NCI-H460 (cell line): ENCODE results near the gene PHACTR3. TPM values are rescaled to one million over a fixed set of nuclear protein-coding genes. Genes with fewer than 3 reads are reported as not detected.
"Not testable (repeated sequence)": the region's sequence is repeated elsewhere in the genome, so short reads cannot be mapped to it uniquely, and the experiment has no call there.

ENCODE experiments used
- DNase-seq: peaks from one replicate; pipeline ENCODE4 v3.0.0-alpha.2; 2016; ENCODE audit warnings: low read depth; ENCODE audit errors: extremely low read depth
- total RNA-seq: library from RNA; depleted of rRNA; stranded (reverse); fragments of >200 nt; shearing (Covaris generic); gene quantifications from 2 replicates; pipeline ENCODE4 v1.2.3, GENCODE V29; 2014

Gene PHACTR3
- total RNA-seq, 1 experiment from 2014 or later, result not detected

DNA sequence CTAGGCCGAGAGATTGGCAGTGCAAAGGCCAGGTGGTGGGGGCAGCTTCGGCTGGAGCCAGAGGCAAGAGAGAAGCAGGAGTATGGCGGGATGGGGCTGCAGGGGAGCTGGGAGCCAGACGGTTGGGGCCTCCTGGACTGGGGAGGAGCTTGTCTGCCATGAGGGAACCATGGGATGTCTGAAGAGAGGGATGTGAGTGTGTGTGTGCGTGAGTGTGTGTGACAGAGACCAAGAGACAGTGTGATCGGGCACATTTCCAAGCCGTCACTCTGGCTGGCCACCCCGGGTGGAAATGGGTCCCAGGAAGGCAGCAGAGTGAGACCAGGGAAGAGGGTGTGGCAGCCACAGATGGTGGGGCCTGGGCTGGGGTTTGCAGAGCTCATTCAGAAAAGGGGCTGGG, 13.8 kb downstream of the PHACTR3 start:
- no peak for DNase-seq

DNA sequence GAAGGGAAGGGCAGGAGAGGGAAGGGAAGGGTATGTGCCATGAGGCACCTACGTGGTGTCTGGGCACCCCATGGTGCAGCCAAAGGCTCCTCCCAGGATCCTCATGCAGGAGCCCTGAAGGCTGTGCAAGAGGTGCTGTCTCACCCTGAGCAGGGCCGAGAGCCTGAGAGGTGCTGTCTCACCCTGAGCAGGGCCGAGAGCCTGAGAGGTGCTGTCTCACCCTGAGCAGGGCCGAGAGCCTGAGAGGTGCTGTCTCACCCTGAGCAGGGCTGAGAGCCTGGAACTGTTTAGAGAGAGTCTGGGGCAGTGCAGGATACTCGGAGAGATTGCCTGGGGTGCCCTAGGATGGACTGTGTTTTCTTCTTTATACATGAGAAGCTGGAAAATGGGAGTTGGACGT, 14.2 kb downstream of the PHACTR3 start:
- DNase-seq, result not testable (repeated sequence)

DNA sequence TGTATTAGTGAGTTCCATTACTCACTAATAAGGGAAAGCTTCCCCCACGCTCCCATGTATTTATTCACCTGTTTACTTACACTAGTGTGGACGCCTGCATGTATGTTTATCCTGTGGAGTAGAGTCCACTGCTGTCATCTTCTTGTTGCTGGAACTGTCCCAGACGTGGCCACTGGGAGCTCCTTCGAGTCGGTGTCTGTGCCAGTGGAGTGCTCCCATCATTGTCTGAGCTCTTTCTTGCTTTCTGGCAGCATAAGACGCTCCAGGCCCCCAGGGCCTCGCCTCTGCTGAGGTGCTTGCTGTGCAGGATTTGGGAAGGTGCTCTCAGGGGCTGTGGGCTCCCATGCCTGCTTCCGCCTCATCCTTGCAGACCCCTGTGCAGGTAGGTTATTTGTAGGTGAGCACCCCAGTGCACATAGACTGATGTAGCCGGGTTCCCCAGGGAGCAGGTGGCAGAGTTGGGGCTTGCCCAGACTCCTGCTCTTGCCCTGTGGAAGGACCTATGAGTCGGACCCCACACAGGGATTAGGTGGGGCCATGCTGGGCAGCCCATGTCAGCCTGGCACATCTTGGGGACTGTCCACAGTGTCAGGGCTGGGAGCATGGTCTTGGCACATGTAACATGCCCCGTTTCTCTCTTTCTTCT, 16.6 kb downstream of the PHACTR3 start:
- no peak for DNase-seq

DNA sequence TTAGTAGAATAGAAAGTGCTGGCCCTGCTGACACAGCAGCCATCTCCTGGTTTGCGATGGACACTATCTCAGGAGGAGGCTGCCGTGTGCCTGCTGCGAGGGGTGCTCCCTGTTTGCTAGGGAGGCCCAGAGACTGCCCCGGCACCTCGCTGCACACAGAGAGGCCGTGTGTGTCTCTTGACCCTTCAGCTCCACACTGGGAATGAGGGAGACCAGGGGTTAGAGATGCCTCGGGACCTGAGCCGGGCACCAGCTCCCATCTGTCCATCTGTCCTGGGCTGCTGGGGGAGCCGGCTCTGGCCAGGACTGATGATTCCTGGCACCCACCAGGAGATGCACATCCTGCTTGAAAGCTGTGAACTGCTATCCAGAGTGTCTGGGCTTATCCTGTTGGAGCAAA, 18.2 kb downstream of the PHACTR3 start:
- no peak for DNase-seq

DNA sequence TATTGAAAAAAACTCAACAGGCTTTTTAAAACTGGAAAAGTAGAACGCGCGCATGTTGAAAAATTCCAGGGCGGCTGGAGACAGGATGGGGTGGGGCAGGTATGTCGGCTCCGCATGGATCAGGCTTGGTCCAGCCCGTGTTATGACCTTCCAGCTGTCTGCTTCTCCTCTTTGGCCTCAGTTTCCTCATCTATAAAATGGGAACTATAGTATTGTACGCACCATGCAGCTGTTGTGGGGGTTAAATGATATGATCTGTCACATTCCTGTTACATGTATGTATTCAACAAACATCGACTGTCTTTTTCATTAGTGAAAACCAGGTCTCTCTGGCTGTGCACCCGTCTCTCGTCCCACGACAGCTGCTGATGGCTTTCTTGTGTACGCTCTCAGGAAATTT, 18.8 kb downstream of the PHACTR3 start:
- no peak for DNase-seq

DNA sequence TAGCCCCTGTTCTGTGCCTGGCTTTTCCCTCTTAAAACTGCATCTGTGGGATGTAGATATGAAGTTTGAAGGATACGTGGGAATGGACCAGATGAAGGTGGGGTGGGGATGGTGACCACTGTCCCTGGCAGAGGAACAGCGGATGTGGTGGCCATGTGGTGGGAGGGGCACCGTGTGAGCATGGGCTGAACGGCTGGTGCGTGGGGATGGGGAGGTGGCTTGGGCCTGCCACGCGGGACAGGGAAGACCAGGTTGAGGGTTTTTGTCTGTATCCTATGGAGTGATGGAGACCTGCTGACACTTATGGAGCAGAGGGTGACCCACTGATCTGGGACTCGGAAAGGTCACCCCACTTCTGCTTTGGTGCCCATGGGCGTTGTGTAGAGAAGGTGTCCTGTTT, 19.2 kb downstream of the PHACTR3 start:
- no peak for DNase-seq

DNA sequence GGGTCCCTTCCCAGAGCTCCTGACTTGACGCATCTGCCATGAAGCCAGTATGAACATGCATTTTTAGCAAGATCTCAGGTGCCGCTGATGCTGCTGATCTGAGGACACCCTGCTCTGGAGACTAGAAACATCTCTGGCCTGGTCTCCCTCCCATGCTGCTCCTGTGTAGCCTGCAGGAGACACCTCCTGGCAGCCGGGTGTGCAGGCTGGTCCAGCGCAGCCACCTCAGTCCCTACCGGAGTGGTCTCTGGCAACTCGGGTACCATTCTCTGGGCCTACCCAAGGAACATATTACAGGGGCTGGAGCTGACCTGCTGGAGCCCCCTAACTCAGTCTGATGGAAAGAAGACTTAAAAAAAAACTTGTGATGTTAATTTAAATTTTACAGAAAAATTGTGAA, 20.1 kb downstream of the PHACTR3 start:
- DNase-seq, result no peak

DNA sequence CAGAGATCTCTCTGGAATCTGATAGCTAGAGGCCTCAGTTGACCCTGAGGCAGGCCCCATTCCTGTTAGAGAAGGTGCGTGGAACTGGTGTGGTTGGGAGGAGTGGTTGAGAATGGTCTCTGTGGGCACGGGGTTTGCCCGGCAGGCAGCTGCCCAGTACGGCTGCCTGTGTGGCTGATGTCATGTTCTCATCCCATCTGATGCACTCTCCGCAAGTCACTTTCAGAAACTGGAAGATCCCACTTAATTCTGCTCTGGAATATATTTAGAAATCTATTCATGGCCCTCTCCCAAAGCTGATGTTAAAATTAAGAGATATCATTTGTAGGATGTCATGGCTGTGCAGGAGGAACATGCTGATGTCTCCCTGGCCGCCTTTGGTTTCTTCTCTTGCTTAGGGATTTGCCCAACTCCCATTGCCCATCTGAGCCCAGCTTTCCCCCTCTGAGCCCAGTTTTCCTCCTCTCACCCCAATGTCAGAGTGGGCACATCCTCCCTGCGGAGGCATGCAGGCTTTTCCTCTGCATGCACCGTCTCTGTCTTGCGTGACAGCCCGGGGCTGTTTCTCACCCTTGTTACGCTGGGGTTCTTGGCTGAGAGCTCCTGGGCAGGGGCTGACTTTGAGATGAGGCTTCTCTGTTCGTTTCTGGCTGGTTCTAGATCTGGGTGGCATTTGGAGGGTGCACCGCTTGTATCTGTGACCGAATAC, 21.0 kb downstream of the PHACTR3 start:
- no peak for DNase-seq

DNA sequence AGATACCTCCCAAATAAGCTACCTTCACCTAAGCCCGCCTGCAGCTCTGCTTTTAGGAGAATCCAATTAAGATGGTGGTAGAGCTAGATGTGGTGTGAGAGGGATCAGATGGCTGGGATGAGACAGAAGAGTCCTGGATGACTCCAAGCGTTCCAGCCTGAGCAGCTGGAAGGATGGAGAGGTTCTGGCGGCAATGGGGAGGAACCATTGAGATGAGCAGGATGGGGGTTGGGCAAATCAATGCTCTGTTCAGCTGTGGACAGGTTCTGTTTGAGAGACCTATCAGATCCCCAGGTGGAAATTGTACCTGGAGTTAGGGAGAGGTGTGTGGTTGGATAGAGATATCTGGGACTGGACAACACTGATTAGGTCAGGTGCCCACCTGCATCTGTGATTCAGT, 23.0 kb downstream of the PHACTR3 start:
- no peak for DNase-seq

DNA sequence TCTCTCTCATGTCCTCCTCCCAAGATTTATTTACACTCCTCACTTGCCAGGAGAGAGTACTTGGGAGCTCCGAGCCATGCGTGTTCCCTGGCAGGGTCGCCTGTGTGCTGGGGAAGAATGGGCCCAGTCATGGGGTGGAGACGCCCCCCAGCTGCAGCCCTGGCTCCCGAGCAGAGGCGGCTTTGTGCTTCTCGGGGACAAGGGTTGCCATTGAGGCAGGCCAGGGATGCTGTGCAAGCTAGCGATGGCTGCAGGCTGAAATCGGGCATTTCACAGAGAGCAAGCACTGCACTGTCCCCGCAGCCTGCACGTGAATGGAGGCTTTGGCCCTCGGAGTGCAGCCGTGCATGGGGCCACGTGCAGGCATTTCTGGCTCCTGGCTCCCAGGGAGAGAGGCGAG, 23.8 kb downstream of the PHACTR3 start:
- no peak for DNase-seq

DNA sequence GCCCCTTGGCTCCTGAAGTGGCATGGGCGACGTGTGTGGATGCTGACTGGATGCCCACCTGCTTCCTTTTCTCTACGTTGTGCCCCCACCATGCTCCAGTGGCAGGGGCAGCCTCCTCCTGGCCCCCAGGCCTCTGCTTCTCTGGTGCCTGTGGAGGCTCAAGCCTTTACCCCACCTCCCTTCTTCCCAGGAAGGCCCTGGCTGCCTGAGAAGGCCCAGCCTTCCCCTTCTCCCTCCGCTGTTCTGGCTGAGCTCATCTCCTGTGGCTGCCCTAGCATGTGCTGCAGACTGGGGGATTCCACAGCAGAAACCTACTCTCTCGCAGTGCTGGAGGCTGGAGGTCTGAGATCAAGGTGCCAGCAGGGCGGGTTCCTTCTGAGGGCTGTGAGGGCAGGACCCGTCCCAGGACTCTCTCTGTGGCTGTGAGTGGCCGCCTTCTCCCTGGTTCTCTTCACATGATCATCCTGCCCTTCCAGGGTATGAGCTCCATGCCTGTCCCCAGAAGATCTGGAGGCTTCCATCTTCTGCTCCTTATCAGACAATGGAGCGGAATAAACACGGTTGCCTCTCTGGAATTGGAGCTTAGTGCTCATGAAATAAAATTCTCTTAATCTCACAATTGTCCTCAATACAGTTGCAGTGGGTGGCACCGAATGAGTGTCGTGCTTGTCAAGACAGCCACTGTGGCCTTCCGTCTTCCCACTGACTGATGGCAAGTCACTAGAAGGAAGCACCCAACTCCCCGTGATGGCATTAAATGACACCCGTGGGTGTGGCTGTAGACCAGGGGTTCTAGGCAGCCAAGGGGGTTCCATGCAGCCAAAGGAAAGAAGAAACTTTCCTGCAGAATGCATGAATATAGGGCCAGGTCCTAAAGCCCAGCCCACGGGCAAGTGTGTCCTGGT, 25.1 kb downstream of the PHACTR3 start:
- DNase-seq, result no peak

DNA sequence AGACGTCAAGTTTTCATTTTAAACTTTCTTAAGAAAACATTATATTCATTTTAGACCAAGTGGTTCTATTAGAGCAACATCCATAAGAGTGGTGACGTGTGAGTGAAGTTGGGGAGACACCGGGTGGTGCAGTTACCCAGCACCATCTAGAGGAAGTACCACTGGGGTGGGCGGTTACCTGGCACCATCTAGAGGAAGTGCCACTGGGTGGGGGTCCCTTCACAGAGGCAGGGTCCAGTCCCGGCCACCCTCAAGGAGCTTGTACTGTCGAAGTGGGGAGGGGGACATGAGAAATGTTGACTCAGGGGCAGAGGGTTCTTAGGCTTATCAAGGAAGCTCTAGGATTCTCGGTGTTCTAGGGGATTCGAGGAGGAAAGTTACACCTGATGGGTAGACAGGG, 26.2 kb downstream of the PHACTR3 start:
- DNase-seq, result no peak

DNA sequence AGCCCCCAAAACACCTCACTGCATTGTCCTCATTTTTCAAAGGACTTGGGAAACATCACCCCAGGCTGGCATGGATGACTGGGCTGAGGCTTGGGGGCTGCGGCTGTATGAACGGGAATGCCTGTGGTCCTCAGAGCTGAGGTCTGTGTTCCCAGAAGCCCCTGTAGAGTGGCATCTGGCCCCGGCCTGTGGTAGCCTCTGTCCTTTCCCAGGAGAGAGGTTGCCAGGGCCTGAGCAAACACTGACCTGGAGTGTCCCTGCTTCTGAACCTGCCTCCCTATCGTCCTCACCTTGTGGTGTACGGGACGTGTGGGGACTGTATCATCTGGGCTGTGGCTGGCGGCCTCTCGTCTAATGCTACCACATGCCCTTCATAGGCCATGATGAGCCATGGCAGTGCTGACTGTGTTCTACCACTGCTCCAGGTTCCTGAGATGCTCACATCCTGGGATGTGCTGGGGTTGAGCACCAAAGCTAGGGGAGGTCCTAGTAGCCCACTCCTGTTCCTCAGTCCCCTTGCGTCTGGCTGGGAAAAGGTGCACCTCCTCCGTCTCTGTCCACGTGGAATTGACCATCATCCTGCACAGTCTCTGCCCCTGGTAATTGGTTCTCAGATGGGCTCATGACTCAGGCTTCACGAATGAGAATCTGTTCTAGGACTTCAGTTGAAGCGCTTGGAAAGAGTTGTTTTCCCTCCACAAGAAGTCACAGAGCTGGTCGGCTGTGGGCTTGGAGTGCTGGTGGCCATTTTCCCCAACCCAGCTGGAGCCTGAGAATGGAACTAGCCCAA, 27.6 kb downstream of the PHACTR3 start:
- DNase-seq, result no peak

DNA sequence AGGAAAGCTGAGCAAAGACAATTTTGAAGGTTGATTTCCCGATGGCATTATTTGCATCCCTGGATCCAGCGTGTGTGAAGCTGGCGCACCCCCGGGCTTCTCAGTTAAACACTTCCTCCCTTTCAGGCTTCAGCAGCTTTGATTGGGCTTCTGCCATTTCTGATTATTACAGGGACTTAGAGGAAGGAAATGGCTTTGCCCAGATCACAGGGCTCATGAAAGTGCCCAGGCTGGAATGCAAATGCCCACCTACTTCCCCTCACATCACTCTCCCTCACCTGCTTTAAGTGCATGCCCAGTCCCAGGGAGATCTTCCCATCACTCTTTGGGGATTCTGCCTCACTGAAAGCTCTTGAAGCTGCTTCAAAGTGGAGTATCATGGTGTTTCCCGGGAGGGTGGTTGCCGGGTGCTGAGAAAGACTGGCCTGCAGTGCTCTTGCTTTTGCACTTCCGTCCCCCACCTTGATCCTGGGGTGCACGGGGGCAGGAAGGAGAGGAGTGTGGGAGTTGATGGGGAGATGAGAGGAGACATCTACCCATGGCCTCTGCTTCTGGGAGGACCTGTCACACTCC, 28.3 kb downstream of the PHACTR3 start:
- no peak for DNase-seq

DNA sequence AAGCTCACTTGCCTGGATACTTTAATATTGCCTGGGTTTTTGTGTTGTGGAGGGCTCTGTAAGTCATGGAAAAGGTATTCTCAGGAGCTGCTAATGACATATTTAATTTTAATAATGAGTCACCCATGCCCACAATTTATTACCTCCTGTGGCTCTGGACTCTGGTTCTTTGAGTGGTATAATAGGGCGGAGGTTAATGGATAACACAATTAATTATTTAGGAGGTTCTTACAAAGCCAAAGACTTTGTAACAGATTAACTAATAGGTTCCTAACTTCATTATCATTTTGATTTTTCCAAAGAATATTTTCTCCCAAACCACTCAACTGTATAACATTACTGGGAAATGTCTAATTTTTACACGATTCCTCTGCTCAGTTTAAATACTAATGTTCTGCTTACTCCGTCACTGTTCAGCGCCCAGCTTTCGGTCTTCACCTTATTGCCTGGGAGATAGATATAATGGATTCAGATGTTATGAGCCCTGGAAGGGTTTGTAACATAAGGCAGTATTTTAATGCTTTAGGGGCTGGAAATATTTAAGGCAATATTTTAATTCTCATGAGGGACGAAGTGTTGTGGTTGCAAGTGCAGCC, 29.4 kb downstream of the PHACTR3 start:
- no peak for DNase-seq

DNA sequence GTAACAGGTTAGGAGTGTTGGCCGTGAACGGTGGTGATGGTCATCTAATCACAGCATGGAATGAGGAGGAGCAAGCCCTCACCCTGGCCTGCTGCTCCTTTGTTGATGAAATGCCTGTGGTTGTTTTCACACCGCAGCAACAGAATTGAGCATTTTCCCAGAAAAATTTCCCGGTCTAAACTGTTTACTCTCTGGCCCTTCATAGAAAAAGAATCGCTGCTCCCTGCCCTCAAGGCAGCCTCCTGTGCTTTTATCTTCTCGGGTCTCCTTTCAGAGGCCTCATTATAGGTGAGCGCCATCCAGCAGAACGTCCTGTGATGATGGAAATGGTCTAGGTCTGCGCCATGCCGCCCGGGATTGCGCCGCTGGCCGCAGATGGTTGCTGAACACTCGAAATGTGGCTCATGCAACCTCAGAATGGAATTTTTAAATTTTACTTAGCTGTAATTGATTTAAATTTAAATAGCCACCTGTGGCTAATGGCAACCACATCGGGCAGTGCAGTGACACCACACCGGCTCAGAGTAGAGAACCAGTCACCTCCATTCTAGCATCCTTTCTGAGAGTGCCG, 30.2 kb downstream of the PHACTR3 start:
- no peak for DNase-seq

DNA sequence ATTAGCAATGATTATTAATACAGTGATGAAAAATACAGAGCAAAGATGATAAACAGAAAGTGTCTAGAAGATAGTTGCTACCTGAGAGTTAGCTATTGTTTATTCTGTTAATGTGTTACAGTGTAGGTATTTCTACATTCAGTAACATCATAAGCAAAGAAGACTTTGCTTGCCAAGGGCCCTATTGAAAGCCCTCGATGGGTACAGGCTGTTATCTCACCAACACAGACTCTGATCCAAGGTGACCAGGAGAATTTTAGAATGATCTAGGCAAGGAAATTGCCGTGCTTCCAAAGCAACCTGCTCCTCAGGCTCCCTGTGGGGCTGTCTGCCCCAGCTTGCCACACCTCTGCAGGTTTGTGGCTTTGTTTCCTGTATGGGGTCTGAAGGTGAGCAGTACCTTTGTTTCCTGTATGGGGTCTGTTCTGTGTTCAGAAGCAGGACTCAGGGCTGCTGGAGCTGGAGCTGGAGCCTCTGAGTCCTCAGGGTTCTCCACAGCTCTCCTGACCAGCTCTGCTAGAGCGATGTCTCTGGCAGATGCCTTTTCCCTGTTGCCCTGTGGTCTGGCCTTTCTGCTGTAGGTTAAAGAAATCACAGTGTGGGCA, 32.5 kb downstream of the PHACTR3 start:
- DNase-seq, result no peak

DNA sequence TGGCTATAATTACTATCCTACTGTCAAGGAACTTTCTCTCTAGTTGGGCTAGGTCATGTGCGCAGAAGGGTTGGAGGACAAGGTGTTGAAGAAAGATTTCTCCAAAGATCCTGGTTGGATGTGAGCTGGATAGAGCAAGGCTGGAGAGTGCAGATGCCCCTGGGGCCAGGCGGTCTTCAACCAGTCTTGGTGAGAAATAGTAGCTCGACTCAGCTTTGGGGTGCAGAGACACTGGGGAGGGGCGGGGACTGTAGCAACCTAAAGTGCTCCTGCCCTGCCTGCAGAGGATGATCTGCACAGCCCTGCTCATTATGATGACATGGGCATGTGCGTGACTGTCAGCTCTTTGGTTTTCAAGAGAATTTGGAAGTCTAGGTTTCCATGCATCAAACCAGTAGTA, 35.9 kb downstream of the PHACTR3 start:
- DNase-seq, result no peak

DNA sequence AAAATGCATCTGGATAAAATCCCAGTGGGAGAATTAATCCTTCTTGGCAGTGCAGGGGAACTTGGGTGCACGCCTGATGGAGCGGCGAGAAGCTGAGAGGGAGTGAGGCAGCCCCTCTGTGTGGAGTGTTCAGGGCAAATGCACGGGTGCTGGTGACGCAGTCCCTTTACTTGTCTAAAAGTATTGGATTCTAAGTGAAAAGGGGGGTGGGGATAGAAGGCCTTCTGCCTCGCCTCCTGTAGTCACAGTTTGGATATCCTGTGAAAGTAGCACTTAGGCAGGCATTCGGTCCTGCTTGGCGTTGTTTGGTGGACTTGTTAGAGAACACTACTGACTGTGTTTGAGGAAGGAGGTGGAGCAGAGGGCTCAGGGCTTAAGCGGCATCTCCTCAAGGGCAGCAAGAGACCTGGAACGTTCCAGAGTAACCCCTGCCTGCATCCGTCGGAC, 39.3 kb downstream of the PHACTR3 start:
- no peak for DNase-seq
